Erythroblast (primary cell): ENCODE results near the gene ARMH3.

Experiments
- GATA1 ChIP-seq: IDR thresholded peaks from 2 replicates; pipeline ENCODE4 v1.6.1; 2011; ENCODE audit warnings: low read depth, mild to moderate bottlenecking, control low read depth, low read length, moderate library complexity
- POLR2A ChIP-seq: IDR thresholded peaks from 2 replicates; pipeline ENCODE4 v1.6.1; 2011; ENCODE audit warnings: mild to moderate bottlenecking, low read length

DNA sequence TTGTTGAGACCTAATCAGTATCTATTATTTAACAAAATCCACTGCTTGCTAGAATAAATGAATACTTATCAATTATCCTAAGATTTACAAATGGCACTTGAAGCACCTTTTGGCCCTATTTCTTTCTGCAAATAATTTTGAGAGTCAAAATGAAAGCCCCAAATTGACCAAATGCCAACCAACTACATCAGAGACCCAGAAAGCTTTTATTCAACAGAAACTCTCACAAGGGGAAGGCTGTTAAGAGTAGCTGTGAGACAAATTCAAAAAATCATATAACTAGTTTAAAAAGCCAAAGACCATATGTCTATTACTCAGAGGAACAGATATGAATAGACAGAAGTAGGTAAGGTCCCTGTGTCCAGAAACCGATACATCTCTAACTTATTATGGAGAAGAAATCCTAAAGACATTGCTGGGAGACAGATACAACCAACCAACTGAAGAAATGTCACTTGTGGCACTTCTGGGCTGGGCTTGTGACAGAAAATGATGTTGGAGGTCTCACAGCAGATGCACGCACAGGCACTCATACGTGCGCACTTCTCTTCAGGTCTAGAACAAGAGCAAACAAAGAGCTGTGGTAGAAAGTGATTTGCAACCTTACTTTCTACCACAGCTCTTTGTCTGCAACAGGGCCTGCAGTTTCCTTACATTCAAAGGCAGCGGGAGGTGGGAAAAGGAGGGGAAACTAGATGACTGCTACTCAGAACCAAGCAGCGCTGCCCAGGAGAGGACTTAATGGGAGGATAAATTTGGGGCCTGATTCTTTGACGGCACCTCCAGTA lies 153.7 kb downstream of the ARMH3 start:
- TF ChIP-seq POLR2A: no peak
- no peak for TF ChIP-seq GATA1
